IPS DF 6.9 (cell line): ENCODE measurements around the gene KRT84.
"Not testable (repeated sequence)": the region's sequence is repeated elsewhere in the genome, so short reads cannot be mapped to it uniquely, and the experiment has no call there.

ENCODE experiments used
- DNase-seq: peaks from one replicate; pipeline ENCODE4 v3.0.0-alpha.2; 2013; ENCODE audit warnings: low read depth, low spot score
- H3K27ac ChIP-seq: one replicate; pipeline ENCODE4 v1.5.1; 2013; ENCODE audit warnings: low read length, control low read depth
- H3K27me3 ChIP-seq: 2 replicates; pipeline ENCODE4 v1.6.1; 2013; ENCODE audit warnings: mild to moderate bottlenecking, low read length; ENCODE audit not compliant: control insufficient read depth, insufficient read depth
- H3K36me3 ChIP-seq: 2 replicates; pipeline ENCODE4 v1.6.1; 2013; ENCODE audit warnings: low read length; ENCODE audit not compliant: control insufficient read depth, insufficient read depth
- H3K4me1 ChIP-seq: 2 replicates; pipeline ENCODE4 v1.6.1; 2013; ENCODE audit warnings: low read length; ENCODE audit not compliant: control insufficient read depth, insufficient read depth
- H3K4me3 ChIP-seq: 2 replicates; pipeline ENCODE4 v1.5.1; 2013; ENCODE audit warnings: mild to moderate bottlenecking, low read length
- H3K9me3 ChIP-seq: 2 replicates; pipeline ENCODE4 v1.6.1; 2013; ENCODE audit warnings: low read length, inconsistent platforms; ENCODE audit not compliant: control insufficient read depth, insufficient read depth
- WGBS: extraction: QIAGEN DNeasy Blood & Tissue Kit; methylation state at CpG from one replicate; pipeline ENCODE4 v1.1.7; 2013; ENCODE audit warnings: mixed read lengths, missing lambda C conversion rate; ENCODE audit not compliant: insufficient read length, insufficient coverage; 5-methylcytosine and 5-hydroxymethylcytosine counted together

The KRT84 gene

GRCh38 chr12:52411815-52412214, 26.4 kb upstream of the KRT84 start:
- no peaks in the 10 kb centered on the region for H3K36me3 ChIP-seq
- WGBS, result no CpG with 5 or more reads among the region's 10 CpGs
- H3K4me1 ChIP-seq, result no peaks in the 10 kb centered on the region
- H3K27ac ChIP-seq, result no peak overlapping the region
- no peaks in the 10 kb centered on the region for H3K9me3 ChIP-seq
- H3K27me3 ChIP-seq, result no peaks in the 10 kb centered on the region
- no peak for DNase-seq
- H3K4me3 ChIP-seq, result no peak overlapping the region

- WGBS, result no CpG with 5 or more reads among the region's 1 CpG
Observed at GRCh38 chr12:52410589-52411248, 25.3 kb upstream of the KRT84 start.

GRCh38 chr12:52407918-52408317, 22.5 kb upstream of the KRT84 start:
- H3K9me3 ChIP-seq, result no peaks in the 10 kb centered on the region
- peaks cover 1% of the 10 kb centered on the region; the same call in 1 of the 2 replicates for H3K4me1 ChIP-seq
- H3K27ac ChIP-seq, result no peak overlapping the region
- no peak overlapping the region for H3K4me3 ChIP-seq
- DNase-seq, result no peak
- no CpG with 5 or more reads among the region's 5 CpGs for WGBS
- H3K27me3 ChIP-seq, result no peaks in the 10 kb centered on the region
- no peaks in the 10 kb centered on the region for H3K36me3 ChIP-seq

More at GRCh38 chr12:52410589-52411248, 25.3 kb upstream of the KRT84 start:
- H3K4me1 ChIP-seq, H3K36me3 ChIP-seq, H3K27me3 ChIP-seq, H3K27ac ChIP-seq, H3K9me3 ChIP-seq, H3K4me3 ChIP-seq, DNase-seq: not testable (repeated sequence)

GRCh38 chr12:52405922-52406385, 20.5 kb upstream of the KRT84 start, which contains the start of gene KRT82:
TSS of gene KRT82 (minus strand) at chr12:52406335. CDS start at chr12:52406277, 58 bp downstream.
- H3K27me3 ChIP-seq, result no peaks in the 10 kb centered on the region
- no peaks in the 10 kb centered on the region for H3K9me3 ChIP-seq
- H3K27ac ChIP-seq, result no peak within 1 kb of the TSS
- H3K4me1 ChIP-seq, result peaks cover 1% of the 10 kb centered on the region; the same call in 1 of the 2 replicates
- no peak within 1 kb of the TSS for H3K4me3 ChIP-seq
- no peak for DNase-seq
- no peaks in the 10 kb centered on the region for H3K36me3 ChIP-seq
- no CpG with 5 or more reads among the region's 14 CpGs for WGBS

- WGBS, result no CpG with 5 or more reads among the region's 3 CpGs
- H3K4me1 ChIP-seq, result peaks cover 1% of the 10 kb centered on the region
- no peaks in the 10 kb centered on the region for H3K27me3 ChIP-seq
- H3K9me3 ChIP-seq, result no peaks in the 10 kb centered on the region
- no peaks in the 10 kb centered on the region for H3K36me3 ChIP-seq
- no peak for DNase-seq
- no peak overlapping the region for H3K27ac ChIP-seq
- no peak overlapping the region for H3K4me3 ChIP-seq
Observed at GRCh38 chr12:52404951-52405350, 19.5 kb upstream of the KRT84 start.

GRCh38 chr12:52403561-52403960, 18.1 kb upstream of the KRT84 start:
- no CpG with 5 or more reads among the region's 9 CpGs for WGBS
- no peaks in the 10 kb centered on the region for H3K27me3 ChIP-seq
- DNase-seq, result no peak

GRCh38 chr12:52402873-52403540, 17.6 kb upstream of the KRT84 start:
- H3K9me3 ChIP-seq, result no peaks in the 10 kb centered on the region
- H3K27me3 ChIP-seq, result no peaks in the 10 kb centered on the region
- H3K27ac ChIP-seq, result no peak overlapping the region
- H3K4me1 ChIP-seq, result peaks cover 1% of the 10 kb centered on the region
- WGBS, result no CpG with 5 or more reads among the region's 3 CpGs
- H3K4me3 ChIP-seq, result no peak overlapping the region
- no peak for DNase-seq
- H3K36me3 ChIP-seq, result no peaks in the 10 kb centered on the region

More at GRCh38 chr12:52403561-52403960, 18.1 kb upstream of the KRT84 start:
- H3K4me1 ChIP-seq, result peaks cover 1% of the 10 kb centered on the region
- no peaks in the 10 kb centered on the region for H3K36me3 ChIP-seq
- H3K4me3 ChIP-seq, result no peak overlapping the region
- no peaks in the 10 kb centered on the region for H3K9me3 ChIP-seq
- H3K27ac ChIP-seq, result no peak overlapping the region

GRCh38 chr12:52402377-52402776, 16.9 kb upstream of the KRT84 start:
- DNase-seq, result no peak
- no CpG with 5 or more reads among the region's 2 CpGs for WGBS
- no peaks in the 10 kb centered on the region for H3K9me3 ChIP-seq
- H3K4me1 ChIP-seq, result peaks cover 1% of the 10 kb centered on the region
- no peaks in the 10 kb centered on the region for H3K36me3 ChIP-seq
- no peak overlapping the region for H3K27ac ChIP-seq
- H3K27me3 ChIP-seq, result no peaks in the 10 kb centered on the region
- H3K4me3 ChIP-seq, result no peak overlapping the region

- no CpG with 5 or more reads among the region's 4 CpGs for WGBS
- H3K36me3 ChIP-seq, result no peaks in the 10 kb centered on the region
- H3K9me3 ChIP-seq, result no peaks in the 10 kb centered on the region
- H3K4me3 ChIP-seq, result no peak overlapping the region
- peaks cover 1% of the 10 kb centered on the region for H3K4me1 ChIP-seq
- no peak for DNase-seq
- H3K27ac ChIP-seq, result no peak overlapping the region
- H3K27me3 ChIP-seq, result no peaks in the 10 kb centered on the region
Observed at GRCh38 chr12:52401926-52402325, 16.5 kb upstream of the KRT84 start.

- no peak for DNase-seq
- peaks cover 1% of the 10 kb centered on the region for H3K4me1 ChIP-seq
- H3K9me3 ChIP-seq, result no peaks in the 10 kb centered on the region
- no peak overlapping the region for H3K27ac ChIP-seq
- no peak overlapping the region for H3K4me3 ChIP-seq
- no peaks in the 10 kb centered on the region for H3K36me3 ChIP-seq
- no peaks in the 10 kb centered on the region for H3K27me3 ChIP-seq
- WGBS, result no CpG with 5 or more reads among the region's 5 CpGs
Observed at GRCh38 chr12:52401526-52401925, 16.1 kb upstream of the KRT84 start.
